Frontal cortex (tissue), 4 donors: ENCODE data around the gene PNMT. TPM values are rescaled to one million over a fixed set of nuclear protein-coding genes. Genes with fewer than 3 reads are reported as not detected.

ENCODE experiments used
- DNase-seq, 2 donors: peaks; one replicate each; pipeline ENCODE4 v3.0.0; 2012; ENCODE audit warnings: low spot score in 2 of 2
- FAIRE-seq: peaks from 2 replicates; lab custom pipeline; 2012; peaks lifted over from hg19 to GRCh38; lab: Jason Lieb, UNC
- total RNA-seq: library from RNA; depleted of rRNA; stranded (reverse); fragments of >200 nt; gene quantifications from one replicate; pipeline ENCODE4 v1.2.3, GENCODE V29; 2014
- donor health status: control.
- donor health status: control.
- donor health status: control.

The PNMT gene
- total RNA-seq, 1 donor from 2014 or later = 3.7 TPM

GRCh38 chr17:39651923-39652586, 16.2 kb upstream of the PNMT start:
- FAIRE-seq (no peak), DNase-seq (no peak)

DNA sequence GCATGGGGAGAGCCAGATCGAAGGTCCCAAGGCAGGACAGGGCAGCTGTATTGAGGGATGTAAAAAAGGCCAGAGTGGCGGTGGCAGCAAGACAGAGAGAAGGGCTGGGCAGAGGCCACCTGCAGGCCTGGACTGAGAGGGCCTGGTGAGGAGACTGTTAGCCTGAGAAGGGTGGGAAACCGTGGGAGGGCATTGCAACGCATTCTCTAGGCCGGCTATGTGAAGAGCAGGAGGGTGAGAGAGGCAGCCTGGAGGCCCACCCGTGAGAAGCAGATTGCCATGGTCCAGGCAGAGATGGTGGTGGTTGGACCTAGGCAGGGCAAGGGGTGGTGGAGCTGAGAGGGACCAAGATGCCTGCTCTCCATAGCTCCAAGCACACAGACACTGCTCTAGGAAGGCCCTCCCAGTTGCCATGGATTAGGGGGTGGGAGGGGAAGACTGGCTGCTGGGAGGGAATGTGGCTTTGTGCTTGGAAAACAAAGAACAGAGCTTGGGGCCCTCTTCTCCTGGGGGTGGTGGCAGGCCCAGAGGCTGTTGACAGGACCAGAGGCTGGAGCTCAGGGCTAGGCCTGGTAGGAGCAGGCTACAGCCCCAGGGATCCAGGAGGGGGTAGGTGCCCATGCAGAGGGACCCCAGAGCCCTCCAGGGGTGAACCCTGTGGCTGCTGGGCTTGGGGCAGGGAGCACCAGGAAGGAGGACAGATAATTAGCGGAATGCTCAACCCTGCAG, 15.5 kb upstream of the PNMT start:
- DNase-seq (peak in 1 of 2 donors; percentile 63), FAIRE-seq (no peak)

- FAIRE-seq (no peak), DNase-seq (no peak)
Measured at GRCh38 chr17:39653316-39653661, 15.0 kb upstream of the PNMT start.

GRCh38 chr17:39653662-39654331, 14.5 kb upstream of the PNMT start:
- peak; percentile 73 to 84 for DNase-seq
- no peak for FAIRE-seq

DNA sequence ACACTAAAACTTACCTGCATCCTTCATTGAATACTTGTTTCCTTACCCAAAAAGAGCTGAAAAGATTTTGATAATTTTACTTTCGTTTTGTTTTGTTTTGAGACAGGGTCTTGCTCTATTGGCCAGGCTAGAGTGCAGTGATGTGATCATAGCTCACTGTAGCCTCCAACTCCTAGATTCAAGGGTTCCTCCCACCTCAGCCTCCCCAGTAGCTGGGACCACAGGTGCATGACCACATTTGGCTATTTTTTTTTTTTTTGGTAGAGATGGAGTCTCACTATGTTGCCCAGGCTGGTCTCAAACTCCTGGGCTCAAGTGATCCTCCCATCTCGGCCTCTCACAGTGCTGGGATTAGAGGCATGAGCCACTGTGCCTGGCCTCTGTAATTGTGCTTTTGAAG, 13.1 kb upstream of the PNMT start:
- DNase-seq = no peak
- no peak for FAIRE-seq

- no peak for FAIRE-seq
Measured at GRCh38 chr17:39658346-39658745, 9.9 kb upstream of the PNMT start.

GRCh38 chr17:39658760-39659159, 9.5 kb upstream of the PNMT start:
- no peak for FAIRE-seq
- DNase-seq = no peak

More at GRCh38 chr17:39658346-39658745, 9.9 kb upstream of the PNMT start:
- DNase-seq = no peak

- DNase-seq (no peak), FAIRE-seq (no peak)
Measured at GRCh38 chr17:39659279-39660010, 8.8 kb upstream of the PNMT start.

- no peak for DNase-seq
- FAIRE-seq = no peak
Measured at GRCh38 chr17:39660011-39660360, 8.3 kb upstream of the PNMT start.

GRCh38 chr17:39660397-39661385, 7.6 kb upstream of the PNMT start:
- FAIRE-seq (no peak), DNase-seq (no peak)

GRCh38 chr17:39661744-39662541, 6.3 kb upstream of the PNMT start:
- no peak for FAIRE-seq
- no peak for DNase-seq

DNA sequence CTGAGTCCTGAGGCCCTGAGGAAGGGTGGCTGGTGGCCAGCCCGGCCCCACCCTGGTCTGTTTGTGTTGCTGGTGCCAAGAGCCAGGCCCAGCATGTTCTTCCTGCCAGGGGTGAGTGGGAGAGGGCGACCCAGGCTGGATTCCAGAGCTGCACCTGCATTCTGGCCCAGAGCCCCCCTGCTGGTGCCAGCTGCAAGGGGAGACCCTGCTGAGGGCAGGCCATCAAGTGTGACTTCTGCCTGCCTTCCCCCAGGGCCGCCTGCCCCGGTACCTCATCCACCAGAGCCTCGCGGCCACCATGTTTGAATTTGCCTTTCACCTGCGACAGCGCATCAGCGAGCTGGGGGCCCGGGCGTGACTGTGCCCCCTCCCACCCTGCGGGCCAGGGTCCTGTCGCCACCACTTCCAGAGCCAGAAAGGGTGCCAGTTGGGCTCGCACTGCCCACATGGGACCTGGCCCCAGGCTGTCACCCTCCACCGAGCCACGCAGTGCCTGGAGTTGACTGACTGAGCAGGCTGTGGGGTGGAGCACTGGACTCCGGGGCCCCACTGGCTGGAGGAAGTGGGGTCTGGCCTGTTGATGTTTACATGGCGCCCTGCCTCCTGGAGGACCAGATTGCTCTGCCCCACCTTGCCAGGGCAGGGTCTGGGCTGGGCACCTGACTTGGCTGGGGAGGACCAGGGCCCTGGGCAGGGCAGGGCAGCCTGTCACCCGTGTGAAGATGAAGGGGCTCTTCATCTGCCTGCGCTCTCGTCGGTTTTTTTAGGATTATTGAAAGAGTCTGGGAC, 5.5 kb upstream of the PNMT start:
- no peak for DNase-seq
- FAIRE-seq = no peak

DNA sequence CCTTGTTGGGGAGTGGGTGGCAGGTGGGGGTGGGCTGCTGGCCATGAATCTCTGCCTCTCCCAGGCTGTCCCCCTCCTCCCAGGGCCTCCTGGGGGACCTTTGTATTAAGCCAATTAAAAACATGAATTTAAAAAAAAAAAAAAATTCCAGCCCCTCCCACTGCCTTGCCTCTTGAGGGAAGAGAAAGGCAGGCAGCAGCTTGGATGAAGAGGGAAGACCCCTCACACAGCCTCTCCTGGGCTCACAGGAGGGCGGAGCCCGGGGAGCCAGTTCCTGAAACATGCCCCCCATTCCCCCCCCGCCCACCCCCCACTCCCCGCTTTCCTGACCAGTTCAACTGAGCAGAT, 4.9 kb upstream of the PNMT start:
- DNase-seq (no peak), FAIRE-seq (no peak)

GRCh38 chr17:39663688-39664580, 4.3 kb upstream of the PNMT start:
- FAIRE-seq (no peak), DNase-seq (no peak)

DNA sequence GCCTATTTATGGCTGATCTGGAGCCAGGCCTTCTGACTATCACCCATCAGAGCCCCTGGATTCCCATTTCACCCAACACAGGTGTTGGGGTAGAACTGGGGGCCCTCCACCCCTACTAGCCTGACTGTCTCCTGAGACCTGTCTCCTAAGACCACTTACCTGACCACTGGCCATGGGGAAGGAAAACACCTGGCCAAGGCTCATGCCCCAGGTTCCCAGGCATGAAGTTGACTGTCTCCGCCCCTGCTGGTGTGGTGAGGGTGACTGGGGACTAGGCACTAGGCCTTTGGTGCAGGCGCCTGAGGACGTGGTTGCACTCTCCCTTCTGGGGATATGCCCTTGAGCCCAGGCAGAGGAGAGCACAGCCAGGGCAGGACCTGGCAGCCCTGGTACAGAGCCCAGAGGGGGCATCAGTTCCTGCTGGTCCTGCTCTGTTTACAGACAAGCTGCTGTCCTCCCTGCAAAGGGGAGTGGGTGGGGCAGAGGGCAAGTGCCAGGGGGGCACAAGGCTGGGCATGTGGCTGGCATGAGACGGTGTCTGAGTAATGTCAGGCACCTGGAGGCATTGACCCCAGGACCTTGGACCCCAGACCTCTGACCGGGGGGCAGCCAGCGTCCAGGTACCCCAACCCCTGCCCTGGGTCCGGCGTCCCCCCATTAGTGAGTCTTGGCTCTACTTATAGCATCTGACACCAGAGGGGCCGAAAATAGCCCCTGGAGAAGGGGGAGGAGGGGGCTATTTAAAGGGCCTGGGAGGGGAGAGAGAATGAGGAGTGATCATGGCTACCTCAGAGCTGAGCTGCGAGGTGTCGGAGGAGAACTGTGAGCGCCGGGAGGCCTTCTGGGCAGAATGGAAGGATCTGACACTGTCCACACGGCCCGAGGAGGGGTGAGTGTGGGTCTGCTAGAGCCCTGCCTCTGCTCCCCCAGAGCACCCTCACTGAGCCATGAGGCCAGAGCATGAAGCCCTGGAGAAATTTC, 3.4 kb upstream of the PNMT start, which contains the start of gene TCAP:
Gene TCAP (plus strand): TSS at position 769 of the 981 bp plus-strand sequence. CDS start 11 bp downstream, at position 780.
- FAIRE-seq (no peak), DNase-seq (no peak)
